Putamen (tissue), 1 donor: Measurements from ENCODE around the gene EXOC4.
"Not testable (repeated sequence)": the region's sequence is repeated elsewhere in the genome, so short reads cannot be mapped to it uniquely, and the experiment has no call there.

ENCODE experiments used
- DNase-seq: peaks from one replicate; pipeline ENCODE4 v3.0.0-alpha.2; 2016; ENCODE audit warnings: low spot score

EXOC4 gene

GRCh38 chr7:133751079-133751478 lies 498.2 kb downstream of the EXOC4 start:
- no peak for DNase-seq

DNA sequence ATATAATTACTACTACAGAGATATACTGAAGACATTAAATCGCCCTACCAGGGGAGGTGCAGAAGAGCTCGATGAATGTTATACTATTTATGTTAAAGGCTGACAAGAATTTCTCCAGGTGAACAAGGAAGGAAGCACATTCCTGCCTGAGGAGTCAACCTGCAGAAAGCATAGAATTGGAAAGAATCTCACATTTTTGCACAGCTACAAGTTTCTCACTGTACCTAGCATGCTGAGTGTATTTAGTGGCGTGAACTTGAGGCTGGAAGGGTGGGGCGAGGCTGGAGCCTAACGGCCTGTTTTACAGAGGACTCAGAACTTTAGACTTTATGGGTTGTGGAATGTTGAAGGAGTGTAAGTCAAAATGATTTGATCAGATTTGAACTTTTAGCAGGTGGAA lies 500.6 kb downstream of the EXOC4 start:
- DNase-seq, result no peak

GRCh38 chr7:133754708-133755107 lies 501.8 kb downstream of the EXOC4 start:
- no peak for DNase-seq

GRCh38 chr7:133755901-133756300 lies 503.0 kb downstream of the EXOC4 start:
- DNase-seq, result no peak

DNA sequence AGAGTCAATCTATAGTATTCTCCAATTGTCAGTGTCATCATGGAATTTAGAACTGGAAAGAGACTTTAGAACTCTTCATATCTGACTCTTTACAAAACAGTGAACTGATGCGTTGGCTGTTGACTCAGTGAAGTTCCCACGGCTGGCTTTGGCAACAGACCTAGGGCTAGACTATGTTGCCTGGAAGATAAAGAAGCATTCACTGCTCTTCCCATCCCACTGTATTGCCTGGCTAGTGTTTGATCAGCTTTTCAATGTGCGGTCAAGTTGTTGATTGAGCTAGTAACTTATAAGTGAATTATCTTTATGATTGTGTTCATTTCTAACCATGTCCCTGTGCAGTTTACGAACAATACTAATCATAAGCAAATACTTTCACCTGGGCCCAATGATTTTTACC lies 508.6 kb downstream of the EXOC4 start:
- no peak for DNase-seq

- no peak for DNase-seq
Observed at GRCh38 chr7:133763076-133763640, 510.3 kb downstream of the EXOC4 start.

DNA sequence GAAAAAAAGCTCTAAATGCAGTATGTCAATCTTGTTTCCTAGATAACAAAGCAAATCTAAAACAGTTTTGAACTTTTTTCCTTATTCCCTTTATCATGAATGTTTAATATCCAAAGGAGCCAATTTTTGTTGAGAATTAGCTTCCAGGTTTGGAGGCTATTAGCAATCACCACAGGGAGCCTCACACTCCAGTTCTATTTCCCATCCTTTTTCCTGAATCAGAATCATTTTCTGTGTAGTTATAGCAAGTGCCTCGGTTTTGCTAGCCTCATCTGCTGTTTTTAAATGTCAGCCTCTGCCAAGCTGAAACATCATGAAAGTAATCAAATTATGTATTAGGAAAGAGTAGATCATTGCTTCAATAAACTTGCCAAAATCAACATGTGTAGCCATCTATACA lies 516.8 kb downstream of the EXOC4 start:
- no peak for DNase-seq

- no peak for DNase-seq
Observed at GRCh38 chr7:133770863-133771492, 518.1 kb downstream of the EXOC4 start.

GRCh38 chr7:133771788-133772419 lies 519.0 kb downstream of the EXOC4 start:
- no peak for DNase-seq

DNA sequence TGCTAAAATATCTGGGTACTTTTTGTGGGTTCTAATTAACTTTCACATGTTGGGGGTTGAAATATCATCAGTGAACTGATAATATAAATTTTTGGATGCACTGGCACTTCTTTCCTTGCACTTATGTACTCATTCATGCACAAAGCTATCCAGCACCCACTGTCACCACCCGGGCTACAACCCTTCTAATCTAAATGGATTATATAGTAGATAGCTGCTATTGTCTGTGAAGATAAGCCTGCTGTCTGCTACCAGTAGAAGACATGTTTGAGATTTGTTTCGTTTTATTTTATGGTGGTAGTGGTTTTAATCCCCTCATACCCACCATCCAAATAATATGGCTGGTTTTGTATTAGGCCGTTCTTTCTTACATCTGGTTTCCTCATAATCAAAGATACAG lies 520.7 kb downstream of the EXOC4 start:
- DNase-seq, result no peak

DNA sequence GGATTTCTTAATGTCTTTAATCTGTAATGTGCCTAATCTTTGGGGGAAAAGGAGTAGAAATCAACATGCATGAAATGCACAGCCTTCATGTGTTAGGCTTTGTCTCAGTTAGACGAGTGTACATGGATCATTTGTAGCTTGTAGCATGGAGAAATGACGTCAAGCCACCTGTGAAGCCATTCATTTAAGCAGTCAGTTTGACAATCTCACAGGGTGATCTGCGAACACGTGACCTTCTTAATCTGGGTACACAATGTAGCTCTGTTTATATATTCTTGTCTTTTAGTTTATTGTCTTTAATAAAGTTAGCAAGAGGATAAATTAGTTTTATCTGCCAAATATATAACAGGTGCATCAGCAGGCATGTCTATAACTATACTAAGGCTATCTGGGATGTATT lies 522.3 kb downstream of the EXOC4 start:
- DNase-seq, result no peak

GRCh38 chr7:133776266-133776665 lies 523.4 kb downstream of the EXOC4 start:
- no peak for DNase-seq

DNA sequence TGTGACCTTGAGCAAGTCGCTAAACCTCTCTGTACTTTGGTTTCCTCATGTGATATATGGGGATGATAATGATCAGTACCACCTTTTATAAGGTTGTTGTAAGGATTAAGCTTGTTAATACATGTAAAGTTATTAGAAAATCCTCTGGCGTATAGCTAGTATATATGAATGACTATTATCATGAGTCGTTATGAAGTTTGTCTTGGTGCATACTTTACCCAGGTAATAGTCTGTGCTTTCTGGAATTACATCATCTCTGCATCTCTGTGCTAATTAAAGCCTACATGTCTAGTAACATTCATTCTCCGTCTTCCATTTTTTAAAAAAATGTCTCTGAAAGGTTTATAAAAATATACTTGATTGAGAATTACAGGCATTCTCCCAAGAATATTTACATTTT lies 524.8 kb downstream of the EXOC4 start:
- DNase-seq, result no peak

GRCh38 chr7:133778472-133778871 lies 525.6 kb downstream of the EXOC4 start:
- DNase-seq, result no peak

DNA sequence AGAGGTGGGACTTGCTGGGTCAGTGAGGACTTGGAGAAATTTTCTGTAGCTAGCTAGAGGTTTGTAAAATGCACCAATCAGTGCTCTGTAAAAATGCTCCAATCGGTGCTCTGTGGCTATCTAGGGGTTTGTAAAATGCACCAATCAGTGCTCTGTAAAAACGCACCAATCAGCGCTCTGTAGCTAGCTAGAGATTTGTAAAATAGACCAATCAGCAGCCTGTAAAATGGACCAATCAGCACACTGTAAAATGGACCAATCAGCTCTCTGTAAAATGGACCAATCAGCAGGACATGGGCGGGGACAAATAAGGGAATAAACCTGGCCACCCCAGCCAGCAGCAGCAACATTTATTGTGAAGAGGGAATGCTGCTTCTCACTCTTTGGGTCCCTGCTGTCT lies 526.7 kb downstream of the EXOC4 start:
- not testable (repeated sequence) for DNase-seq

- no peak for DNase-seq
Observed at GRCh38 chr7:133780912-133781311, 528.0 kb downstream of the EXOC4 start.

DNA sequence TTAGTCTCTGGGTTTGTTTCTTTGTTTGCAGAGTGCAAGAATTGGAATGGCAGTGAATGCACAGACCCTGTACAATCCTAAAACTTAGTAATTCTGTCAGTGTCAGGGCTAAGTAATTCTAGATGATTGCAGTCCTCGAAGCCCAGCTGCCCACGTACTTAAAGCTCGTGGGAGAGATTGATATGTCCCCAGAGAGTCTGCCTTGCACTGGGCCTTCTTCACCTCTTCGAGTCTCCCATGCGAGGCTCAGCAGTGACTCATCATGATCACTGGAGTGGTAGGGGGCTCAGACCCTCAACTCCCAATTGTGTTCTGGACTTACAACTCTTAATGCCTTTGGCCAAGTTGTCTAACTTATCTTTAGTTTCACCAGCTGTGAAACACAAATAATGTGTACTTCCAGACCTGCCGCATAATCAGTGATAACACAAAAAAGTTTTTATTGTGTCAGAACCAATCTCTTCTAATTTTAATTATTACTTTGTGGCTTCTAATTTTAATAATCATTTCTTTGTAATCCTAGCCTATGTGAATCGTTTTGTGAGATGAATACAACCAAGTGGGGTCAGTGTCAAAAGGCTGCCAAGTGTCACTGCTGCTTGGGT lies 528.7 kb downstream of the EXOC4 start:
- no peak for DNase-seq

- no peak for DNase-seq
Observed at GRCh38 chr7:133782470-133782869, 529.6 kb downstream of the EXOC4 start.

DNA sequence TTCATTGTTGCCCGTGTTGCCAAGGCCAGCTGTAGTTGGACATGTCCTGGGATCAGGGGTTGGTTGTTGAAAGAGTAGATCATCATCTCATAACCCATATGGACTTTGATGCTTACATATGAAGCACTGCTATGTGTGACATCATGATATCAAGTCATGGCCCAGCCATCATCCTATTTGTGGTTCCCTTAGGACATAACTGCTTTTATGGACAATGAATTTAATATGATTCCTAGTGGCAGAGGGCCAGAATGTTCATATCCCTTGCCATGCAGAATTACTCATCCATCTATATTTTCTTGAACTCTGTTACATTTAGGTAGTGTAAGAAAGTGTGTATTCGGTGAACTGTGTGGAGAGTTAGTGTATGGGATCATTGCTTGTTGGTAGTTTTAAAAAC lies 530.4 kb downstream of the EXOC4 start:
- no peak for DNase-seq

GRCh38 chr7:133784486-133785001 lies 531.7 kb downstream of the EXOC4 start:
- no peak for DNase-seq

GRCh38 chr7:133786401-133786937 lies 533.6 kb downstream of the EXOC4 start:
- DNase-seq, result no peak

- DNase-seq, result no peak
Observed at GRCh38 chr7:133789974-133790373, 537.1 kb downstream of the EXOC4 start.

- DNase-seq, result no peak
Observed at GRCh38 chr7:133790911-133791310, 538.0 kb downstream of the EXOC4 start.
